ENCODE measurements around the gene TJP3.

Gene TJP3

GRCh38 chr19:3784607-3785450 lies 76.6 kb downstream of the TJP3 start:
- DNase-seq (ENCODE audit: low spot score), result no peak

GRCh38 chr19:3785451-3785937 lies 77.3 kb downstream of the TJP3 start:
- no peak for DNase-seq (ENCODE audit: low spot score)

- no peak for DNase-seq (ENCODE audit: low spot score)
Measured at GRCh38 chr19:3785938-3786824, 78.0 kb downstream of the TJP3 start, which contains the start of gene MATK. Gene MATK, minus strand, starts transcription at chr19:3786381. Its CDS starts 1,246 bp downstream, at chr19:3785135.

GRCh38 chr19:3788996-3789778 lies 81.0 kb downstream of the TJP3 start:
- no peak for DNase-seq (ENCODE audit: low spot score)

GRCh38 chr19:3790209-3790734 lies 82.1 kb downstream of the TJP3 start:
- no peak for DNase-seq (ENCODE audit: low spot score)

GRCh38 chr19:3790941-3791340 lies 82.8 kb downstream of the TJP3 start:
- DNase-seq (ENCODE audit: low spot score), result no peak

GRCh38 chr19:3792114-3792513 lies 83.9 kb downstream of the TJP3 start:
- no peak for DNase-seq (ENCODE audit: low spot score)

- DNase-seq (ENCODE audit: low spot score), result no peak
Measured at GRCh38 chr19:3793799-3794198, 85.6 kb downstream of the TJP3 start.

GRCh38 chr19:3796358-3796757 lies 88.2 kb downstream of the TJP3 start:
- no peak for DNase-seq (ENCODE audit: low spot score)

- peak; percentile 28 for DNase-seq (ENCODE audit: low spot score)
Measured at GRCh38 chr19:3798137-3798536, 90.0 kb downstream of the TJP3 start.
